ENCODE results near the gene CDK11A.
"Not testable (repeated sequence)": the region's sequence is repeated elsewhere in the genome, so short reads cannot be mapped to it uniquely, and the experiment has no call there.

Gene CDK11A

DNA sequence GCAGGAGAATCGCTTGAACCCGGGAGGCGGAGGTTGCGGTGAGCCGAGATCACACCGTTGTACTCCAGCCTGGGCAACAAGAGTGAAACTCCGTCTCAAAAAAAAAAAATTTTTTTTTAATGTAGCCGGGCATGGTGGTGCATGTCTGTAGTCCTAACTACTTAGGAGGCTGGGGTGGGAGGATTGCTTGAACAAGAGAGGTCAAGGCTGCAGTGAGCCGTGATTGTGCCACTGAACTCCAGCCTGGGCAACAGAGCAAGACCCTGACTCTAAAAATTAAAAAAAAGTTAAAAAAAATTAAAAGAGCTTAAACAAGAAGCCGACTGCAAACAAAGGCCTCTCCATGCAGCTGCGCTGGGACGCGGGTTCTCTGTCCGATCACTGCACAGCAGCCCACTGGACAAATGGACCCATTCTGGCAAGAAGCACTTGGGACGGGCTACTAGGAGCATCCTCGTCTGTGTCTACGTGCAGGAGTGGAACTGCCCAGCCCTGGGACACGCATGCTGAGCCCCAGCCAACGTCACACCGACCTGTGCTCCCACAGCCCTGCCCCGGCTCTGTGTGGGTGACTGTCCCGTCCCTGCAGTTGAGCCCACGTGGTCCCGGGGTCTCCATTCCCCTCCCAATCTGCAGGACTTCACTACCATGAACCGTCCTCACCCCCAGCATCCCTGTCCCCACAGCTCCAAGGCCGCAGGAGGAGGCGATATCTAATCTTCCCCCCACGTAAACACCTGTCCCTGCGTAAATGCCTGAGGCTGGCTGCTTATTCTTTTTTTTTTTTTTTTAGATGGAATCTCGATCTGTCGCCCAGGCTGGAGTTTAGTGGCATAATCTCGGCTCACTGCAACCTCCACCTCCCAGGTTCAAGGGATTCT, 43.9 kb downstream of the CDK11A start:
- DNase-seq = no peak

DNA sequence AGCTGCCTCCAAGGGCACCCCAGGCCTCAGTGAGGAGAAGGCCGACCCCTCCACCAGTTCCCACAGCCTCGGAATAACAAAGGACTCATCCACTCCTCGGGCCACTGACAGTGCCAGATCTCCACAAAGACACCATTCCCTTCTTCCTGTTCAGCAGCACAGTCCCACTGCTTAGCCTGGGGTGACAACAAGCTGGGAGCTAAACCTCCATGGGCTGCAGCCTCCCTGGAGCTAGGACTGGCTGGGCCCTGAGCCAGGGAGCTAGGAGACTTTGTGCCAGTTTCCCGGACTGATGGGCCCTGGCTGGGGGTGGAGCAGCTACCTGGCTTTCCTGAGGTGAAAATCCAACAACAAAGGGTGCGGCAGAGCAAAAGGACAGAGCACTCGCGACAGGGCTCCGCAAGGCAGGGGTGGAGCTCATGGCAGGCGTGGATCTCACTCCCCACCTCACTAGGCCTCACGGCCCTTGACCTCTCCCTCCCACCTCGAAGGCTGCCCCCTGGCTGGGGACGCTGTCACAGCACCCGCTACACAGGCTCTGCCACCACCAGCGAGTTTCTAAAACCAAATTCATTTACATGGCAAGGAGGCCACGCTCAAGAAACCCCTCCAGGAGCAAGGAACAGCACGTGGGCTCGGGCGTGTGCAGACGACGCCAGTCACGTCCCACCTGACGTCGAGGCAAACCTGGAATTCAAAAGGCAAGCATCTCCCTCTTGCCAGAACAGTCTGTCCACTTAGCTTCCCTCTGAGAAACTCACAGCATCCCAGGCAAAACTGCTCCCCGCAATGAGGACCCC, 45.4 kb downstream of the CDK11A start:
- DNase-seq = peak; percentile 44

- DNase-seq = no peak
Measured at GRCh38 chr1:1677718-1678580, 46.2 kb downstream of the CDK11A start.

DNA sequence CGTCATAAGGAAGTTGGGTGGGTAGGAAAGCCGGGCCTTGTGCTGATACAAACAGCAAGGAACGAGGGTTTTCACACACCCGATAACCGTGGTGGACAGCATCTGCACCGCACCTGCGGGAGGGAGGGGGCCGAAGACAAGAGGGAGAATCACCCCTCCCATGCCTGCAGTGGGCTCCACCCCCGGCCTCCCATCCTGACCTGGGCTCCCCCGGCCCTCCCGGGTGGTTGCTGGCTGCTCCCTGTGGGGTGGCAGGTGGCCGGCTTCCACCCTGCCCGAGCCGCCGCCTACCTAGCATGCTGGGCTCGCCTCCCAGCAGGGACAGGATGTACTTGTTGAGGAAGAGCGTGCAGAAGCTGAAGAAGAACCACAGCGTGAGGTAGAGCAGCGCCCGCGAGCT, 48.1 kb downstream of the CDK11A start:
- not testable (repeated sequence) for DNase-seq

GRCh38 chr1:1675218-1675617, 48.9 kb downstream of the CDK11A start:
- DNase-seq = not testable (repeated sequence)

DNA sequence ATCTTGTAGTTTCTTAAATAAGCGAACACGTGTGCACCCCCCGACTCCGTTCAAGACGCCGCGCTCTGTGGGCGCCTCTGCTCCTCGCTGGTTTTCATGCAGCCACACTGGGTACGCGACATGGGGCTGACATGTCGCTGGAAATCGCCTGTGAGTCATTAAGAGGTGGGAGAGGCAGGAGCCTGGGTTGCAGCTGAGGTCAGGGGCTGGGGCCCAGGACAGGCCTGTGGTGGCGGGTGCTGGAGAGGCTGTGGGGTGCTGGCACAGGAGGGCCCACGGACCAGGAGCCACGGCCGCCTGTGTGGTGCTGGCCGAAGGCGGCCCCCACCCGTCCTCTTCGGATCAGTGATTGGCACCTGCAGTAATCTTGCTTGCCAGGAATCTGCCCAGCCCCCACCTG, 49.4 kb downstream of the CDK11A start:
- DNase-seq = not testable (repeated sequence)

DNA sequence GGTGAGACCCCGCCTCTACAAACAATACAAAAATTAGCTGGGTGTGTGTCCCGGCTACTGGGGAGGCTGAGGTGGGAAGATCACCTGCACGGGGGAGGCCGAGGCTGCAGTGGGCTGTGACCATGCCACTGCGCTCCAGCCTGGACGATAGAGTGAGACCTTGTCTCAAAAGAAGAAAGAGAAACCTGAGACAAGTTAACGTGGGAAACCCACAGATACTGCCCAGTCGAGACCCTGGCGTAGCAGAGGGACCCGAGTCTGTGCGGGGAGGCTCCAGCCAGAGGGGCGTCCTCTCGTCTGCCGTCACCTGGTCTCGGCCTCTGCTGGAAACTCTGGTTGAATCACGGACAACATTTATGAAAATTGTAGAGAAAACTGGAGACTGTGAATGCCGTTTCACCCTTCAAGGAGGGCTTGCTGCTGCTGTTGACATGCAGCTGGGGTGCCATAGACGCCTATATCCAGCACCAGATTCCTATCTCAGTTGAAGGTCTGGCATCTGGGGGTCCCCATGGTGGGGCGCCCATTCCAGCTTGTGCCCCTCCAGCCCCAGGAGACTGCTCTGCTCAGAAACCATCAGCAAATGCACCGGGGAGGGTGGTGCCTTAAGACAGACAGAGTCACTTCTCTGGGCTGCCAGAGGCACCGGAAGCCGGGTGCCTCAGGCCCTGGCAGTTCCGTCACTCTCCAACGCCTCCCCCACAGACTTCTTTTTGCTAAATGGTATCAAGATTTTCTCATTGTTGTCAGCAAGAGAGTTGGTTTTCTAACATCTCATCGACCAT, 51.8 kb downstream of the CDK11A start:
- DNase-seq = no peak

DNA sequence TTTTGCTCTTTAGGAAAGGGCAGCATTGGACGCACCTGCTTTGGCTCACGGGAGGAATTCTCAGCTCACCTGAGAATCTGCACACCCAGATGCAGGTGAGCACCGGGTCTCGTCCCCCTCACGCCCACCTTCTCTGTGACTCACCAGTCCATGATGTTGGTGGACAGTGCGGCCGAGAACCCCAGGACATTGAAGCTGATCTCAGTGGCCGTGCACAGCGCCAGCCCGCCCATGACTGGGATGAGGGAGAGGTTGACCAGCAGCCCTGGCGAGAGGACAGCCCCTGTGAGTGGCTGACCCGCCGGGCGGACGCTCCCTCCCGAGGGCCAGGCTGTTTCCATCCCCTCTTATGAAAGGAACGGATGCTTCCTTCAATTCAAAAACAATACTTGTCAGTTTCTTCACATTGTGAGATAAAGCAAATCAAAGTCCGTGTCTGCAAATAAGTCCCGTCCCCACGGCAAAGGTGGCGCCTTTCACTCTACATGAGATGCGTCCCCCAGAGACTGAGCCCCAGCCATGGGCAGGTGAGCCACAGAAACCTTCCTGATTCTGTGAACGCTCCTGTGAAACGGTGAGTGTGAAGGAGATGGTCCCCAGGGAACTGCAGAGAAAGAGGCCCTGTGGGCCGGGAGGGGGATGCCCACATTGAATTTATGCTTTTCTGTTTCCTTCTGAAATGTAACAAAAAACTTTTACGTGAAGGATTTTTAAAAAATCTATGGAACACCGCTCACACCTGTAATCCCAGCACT, 52.6 kb downstream of the CDK11A start:
- no peak for DNase-seq

DNA sequence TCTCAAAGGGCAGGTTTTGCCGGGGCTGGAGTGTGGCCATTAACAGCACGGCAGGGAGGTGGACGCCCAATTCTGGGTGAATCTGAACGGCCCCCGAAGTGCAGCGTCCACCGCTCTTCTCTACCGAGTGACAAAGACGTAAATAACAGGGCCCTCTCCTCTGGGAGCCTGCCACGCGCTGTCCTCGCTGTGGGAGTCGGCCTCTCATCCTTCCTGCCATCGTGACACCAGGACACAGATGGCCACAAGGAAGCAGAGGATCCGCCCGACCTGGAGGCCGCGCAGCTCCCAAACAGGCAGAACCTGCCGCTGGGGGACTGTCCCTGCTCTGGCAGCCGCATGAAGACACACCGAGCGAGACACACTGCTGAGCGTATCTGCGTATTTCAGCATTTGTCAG, 53.3 kb downstream of the CDK11A start:
- no peak for DNase-seq

DNA sequence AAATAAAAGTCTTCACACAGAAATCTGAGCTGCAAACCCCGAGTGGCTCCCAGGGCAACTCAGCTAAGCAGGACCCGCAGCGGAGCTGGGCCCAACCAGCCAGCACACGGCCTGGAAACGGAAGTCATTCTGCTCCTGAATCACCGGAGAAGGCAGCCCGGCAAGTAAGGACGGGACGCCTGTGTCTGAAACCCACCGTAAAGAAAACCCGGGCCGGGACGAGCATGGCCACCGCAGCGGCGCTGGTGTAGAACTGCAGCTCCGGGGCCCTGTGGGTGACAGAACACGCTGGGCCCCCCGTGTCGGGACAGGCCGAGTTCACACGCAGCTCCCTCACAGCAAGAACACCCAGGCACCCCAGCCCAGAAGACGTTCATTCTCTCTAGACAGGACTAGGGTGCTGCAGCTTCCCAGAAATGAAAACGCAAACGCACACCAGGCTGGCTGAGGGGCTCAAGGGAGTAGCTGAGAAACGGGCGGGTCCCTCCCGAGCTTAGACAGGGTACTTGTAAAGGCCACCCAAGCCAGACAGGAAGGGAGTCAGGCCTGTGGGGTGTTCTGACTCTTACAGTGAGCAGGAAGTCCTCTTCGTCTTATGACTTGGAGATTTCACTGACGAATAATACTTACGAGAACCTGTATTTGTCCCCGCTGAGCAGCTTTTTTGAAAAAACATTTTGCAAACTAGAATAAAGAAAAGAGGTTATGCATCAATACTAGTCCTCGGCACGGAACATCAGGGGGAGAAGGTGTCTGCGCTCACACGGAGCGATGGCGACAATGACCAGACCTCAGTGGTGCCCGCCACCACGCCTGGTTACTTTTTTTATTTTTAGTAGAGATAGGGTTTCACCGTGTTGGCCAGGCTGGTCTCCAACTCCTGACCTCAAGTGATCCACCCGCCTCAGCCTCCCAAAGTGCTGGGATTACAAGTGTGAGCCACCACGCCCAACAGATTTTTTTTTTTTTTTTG, 54.4 kb downstream of the CDK11A start:
- no peak for DNase-seq

GRCh38 chr1:1666526-1666925, 57.6 kb downstream of the CDK11A start:
- DNase-seq = no peak

- peak; percentile 29 for DNase-seq
Measured at GRCh38 chr1:1665815-1666251, 58.3 kb downstream of the CDK11A start.

- no peak for DNase-seq
Measured at GRCh38 chr1:1664941-1665814, 59.0 kb downstream of the CDK11A start.

DNA sequence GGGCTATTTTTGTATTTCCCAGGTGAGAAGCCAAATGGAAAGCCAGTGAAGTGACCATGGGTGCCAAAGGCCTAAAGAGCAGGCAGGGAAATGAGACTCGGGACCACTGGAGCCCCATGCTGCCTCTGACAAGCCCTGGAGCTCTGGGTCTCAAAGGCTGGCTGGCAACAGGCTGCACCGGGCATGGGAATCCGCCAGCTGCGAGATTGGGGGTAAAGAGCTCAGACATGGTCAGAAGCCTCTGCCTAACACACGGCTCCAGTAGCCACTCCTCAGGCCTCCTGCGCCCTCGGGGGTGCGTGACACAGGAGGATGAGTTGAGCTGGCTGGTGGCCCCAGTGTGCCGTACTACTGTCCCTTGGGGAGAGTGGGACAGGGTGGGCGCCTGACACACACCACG, 59.8 kb downstream of the CDK11A start:
- DNase-seq = not testable (repeated sequence)

DNA sequence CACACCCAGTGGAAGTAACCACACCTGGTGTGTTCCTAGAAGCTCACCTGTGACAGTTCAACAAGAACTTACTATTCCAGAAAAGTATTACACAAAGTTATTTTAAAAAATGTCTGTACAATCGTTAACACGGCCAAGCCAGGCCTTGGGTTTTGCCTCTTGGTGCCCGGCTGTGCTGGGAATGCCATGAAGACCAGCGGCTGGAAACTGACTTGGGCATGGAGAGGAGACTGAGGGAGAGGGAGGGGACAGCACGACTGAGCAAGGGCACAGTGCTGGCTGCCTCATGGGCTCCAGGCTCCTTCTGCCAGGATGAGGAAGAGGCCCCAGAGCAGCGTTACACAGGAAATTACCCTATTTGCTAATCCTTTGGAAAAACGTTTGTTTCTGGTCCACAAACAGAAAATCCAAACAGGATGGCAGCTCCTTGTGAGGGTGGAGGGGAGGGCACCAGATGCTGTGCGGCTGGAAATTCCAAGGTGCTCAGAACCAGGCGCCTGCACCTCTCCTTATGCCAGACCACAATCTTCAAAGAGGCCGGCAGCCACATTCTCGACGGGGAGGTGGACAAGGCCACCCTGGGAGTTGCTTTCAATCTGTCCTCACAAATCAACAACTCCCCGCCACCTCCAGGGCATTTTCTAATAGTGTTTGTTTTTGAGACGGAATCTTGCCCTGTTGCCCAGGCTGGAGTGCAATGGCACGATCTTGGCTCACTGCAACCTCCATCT, 61.2 kb downstream of the CDK11A start:
- DNase-seq = not testable (repeated sequence)

DNA sequence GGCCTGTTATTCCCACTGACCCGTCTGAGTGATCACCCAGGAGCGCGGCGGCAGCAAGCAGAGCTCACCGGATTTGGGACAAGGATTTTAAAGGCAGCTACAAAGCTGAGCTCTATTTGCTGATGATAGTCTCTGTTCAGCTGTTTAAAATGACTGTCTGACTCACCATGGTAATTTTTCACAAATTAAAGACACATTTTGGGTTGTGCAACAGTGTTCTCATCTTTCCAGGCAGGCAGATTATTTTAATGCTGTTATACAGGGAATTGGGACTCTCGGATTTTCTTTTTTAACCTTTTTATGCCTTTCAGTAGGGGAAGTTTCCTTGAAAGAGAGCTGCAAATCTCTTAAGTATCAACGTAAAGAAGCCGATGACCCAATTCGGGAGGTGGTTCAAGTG, 61.8 kb downstream of the CDK11A start:
- not testable (repeated sequence) for DNase-seq

- peak; percentile 95 for DNase-seq
Measured at GRCh38 chr1:1658583-1659549, 65.3 kb downstream of the CDK11A start, which contains the start of gene CDK11B. TSS of gene CDK11B (minus strand) at chr1:1659004. CDS start at chr1:1657485, 1,519 bp downstream.
